GM19397 (cell line): ENCODE data around the gene NEK10.
A peak's percentile ranks its signal among the peaks of the same experiment; 100 is the strongest.
"Not testable (repeated sequence)": the region's sequence is repeated elsewhere in the genome, so short reads cannot be mapped to it uniquely, and the experiment has no call there.

Experiments
- ATAC-seq: cut with Tn5 transposase; IDR thresholded peaks from one replicate; pipeline ENCODE4 v1.9.1; 2021; ENCODE audit warnings: mild to moderate bottlenecking, moderate library complexity; ENCODE audit not compliant: unreplicated experiment

The NEK10 gene

GRCh38 chr3:27352047-27352446 is 17.1 kb downstream of the NEK10 start:
- no peak for ATAC-seq

- no peak for ATAC-seq
Measured at GRCh38 chr3:27349832-27350231, 19.4 kb downstream of the NEK10 start.

GRCh38 chr3:27345959-27346865 is 23.0 kb downstream of the NEK10 start:
- no peak for ATAC-seq

- no peak for ATAC-seq
Measured at GRCh38 chr3:27345493-27345892, 23.7 kb downstream of the NEK10 start.

- ATAC-seq, result no peak
Measured at GRCh38 chr3:27345045-27345444, 24.1 kb downstream of the NEK10 start.

- no peak for ATAC-seq
Measured at GRCh38 chr3:27344192-27344591, 25.0 kb downstream of the NEK10 start.

GRCh38 chr3:27342267-27342666 is 26.9 kb downstream of the NEK10 start:
- ATAC-seq, result no peak

- ATAC-seq, result peak; percentile 79
Measured at GRCh38 chr3:27340534-27340933, 28.6 kb downstream of the NEK10 start.

GRCh38 chr3:27335571-27335970 is 33.6 kb downstream of the NEK10 start:
- ATAC-seq, result no peak

- ATAC-seq, result no peak
Measured at GRCh38 chr3:27333843-27334242, 35.3 kb downstream of the NEK10 start.

- not testable (repeated sequence) for ATAC-seq
Measured at GRCh38 chr3:27328982-27329762, 40.0 kb downstream of the NEK10 start.

- ATAC-seq, result no peak
Measured at GRCh38 chr3:27326629-27327545, 42.3 kb downstream of the NEK10 start.

GRCh38 chr3:27326202-27326601 is 43.0 kb downstream of the NEK10 start:
- ATAC-seq, result no peak

GRCh38 chr3:27325419-27325818 is 43.8 kb downstream of the NEK10 start:
- ATAC-seq, result no peak

- ATAC-seq, result no peak
Measured at GRCh38 chr3:27324686-27325085, 44.5 kb downstream of the NEK10 start.

GRCh38 chr3:27323087-27323570 is 46.1 kb downstream of the NEK10 start:
- no peak for ATAC-seq

GRCh38 chr3:27322634-27323033 is 46.5 kb downstream of the NEK10 start:
- ATAC-seq, result no peak

GRCh38 chr3:27319847-27320526 is 49.2 kb downstream of the NEK10 start:
- no peak for ATAC-seq

- ATAC-seq, result no peak
Measured at GRCh38 chr3:27319304-27319703, 49.9 kb downstream of the NEK10 start.

GRCh38 chr3:27317096-27317495 is 52.1 kb downstream of the NEK10 start:
- ATAC-seq, result no peak
